ENCODE data around the gene RBM3. TPM values are rescaled to one million over a fixed set of nuclear protein-coding genes. Genes with fewer than 3 reads are reported as not detected.

The RBM3 gene
- total RNA-seq, 1 experiment from 2014 or later, result 248 TPM

DNA sequence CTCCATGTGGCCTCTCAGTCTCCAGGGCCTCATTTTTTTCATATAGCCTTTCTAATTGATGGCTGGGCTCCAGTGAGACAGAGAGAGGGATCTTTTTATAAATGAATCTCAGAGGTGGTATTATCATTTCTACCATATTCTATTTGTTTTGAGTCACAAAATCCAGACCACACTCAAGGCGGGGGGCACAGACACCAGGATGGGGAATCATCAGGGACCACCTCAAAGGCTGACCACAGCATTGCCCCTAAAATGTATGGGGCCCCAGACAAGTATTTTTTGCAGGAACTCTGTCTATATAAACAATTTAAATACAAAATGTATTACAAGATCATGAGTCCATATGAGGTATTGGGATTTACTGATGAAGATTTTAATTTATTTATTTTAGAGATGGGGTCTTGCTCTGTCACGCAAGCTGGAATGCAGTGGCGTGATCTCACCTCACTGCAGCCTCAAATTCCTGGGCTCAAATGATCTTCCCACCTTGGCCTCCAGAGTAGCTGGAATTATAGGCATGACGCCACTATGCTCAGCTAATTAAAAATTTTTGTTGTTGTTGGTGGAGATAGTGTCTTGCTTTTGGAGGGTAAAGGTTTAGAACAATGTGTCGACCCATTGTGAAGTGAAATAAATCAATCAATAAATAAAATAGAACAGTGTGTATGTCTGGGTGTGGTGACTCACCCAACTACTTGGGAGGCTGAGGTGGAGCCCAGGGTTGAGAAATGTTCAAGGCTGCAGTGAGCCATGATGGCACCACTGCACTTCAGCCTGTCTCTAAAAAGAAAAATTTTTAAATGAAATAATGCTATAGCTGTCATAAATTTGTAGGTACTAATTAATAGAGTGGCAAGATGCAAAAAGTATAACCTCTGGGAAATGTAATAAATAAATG, 52.4 kb downstream of the RBM3 start:
- CTCF ChIA-PET, result interaction anchor here (0.7 kb wide), 1 partner anchor 17 kb away, joined by 3 read pairs; no protein-coding TSS in a partner anchor
- BruUV-seq (replicated peaks), result no TSS peak
- Mint-ChIP-seq H3K4me1 (ENCODE audit: low read depth, unreplicated experiment) (no peaks in the 10 kb centered on the region), H3K36me3 (ENCODE audit: insufficient read depth, unreplicated experiment) (no peaks in the 10 kb centered on the region), H3K27me3 (ENCODE audit: unreplicated experiment) (no peaks in the 10 kb centered on the region), H3K4me3 (ENCODE audit: low read depth, unreplicated experiment) (no peak overlapping the region), H3K9me3 (ENCODE audit: low read depth, unreplicated experiment) (no peaks in the 10 kb centered on the region), H3K27ac (ENCODE audit: unreplicated experiment) (no peak overlapping the region)
- intact Hi-C loops (cut with micrococcal nuclease; ENCODE audit: unreplicated experiment), result no loop called here
- no peak for TF ChIP-seq CTCF (IDR thresholded peaks at IDR 0.05; ENCODE audit: unreplicated experiment)
- DNase-seq, result peak; percentile 14

Other genes with a start within 250 kb of the RBM3 start
- not detected in 2 replicates for gene SSX3, start 217.8 kb upstream of the RBM3 start, total RNA-seq (2022)
- not detected in 2 replicates for gene SSX4, start 190.9 kb upstream of the RBM3 start, total RNA-seq (2022)
- not detected in 2 replicates for gene SSX4B, start 162.5 kb upstream of the RBM3 start, total RNA-seq (2022)
- gene SLC38A5, start 104.2 kb upstream of the RBM3 start, total RNA-seq (2022), result 0.33 and 0.54 TPM in 2 replicates
- 64.9 and 75.2 TPM in 2 replicates for gene FTSJ1, start 98.3 kb upstream of the RBM3 start, total RNA-seq (2022)
- gene PORCN, start 65.5 kb upstream of the RBM3 start, total RNA-seq (2022), result 15.6 and 19.3 TPM in 2 replicates
- gene EBP, start 52.7 kb upstream of the RBM3 start, total RNA-seq (2022), result 159 and 186 TPM in 2 replicates
- gene TBC1D25, start 34.8 kb upstream of the RBM3 start, total RNA-seq (2022), result 18.2 and 19.4 TPM in 2 replicates
- 68.4 and 81.2 TPM in 2 replicates for gene WDR13, start 23.0 kb downstream of the RBM3 start, total RNA-seq (2022)
- gene WAS, start 109.3 kb downstream of the RBM3 start, total RNA-seq (2022), result 1.1 TPM in 1 of 2 replicates, not detected in the other
- 20.8 and 23.3 TPM in 2 replicates for gene SUV39H1, start 122.2 kb downstream of the RBM3 start, total RNA-seq (2022)
- not detected in 2 replicates for gene GLOD5, start 187.3 kb downstream of the RBM3 start, total RNA-seq (2022)
- not detected in 2 replicates for gene GATA1, start 212.1 kb downstream of the RBM3 start, total RNA-seq (2022)
- gene HDAC6, start 227.6 kb downstream of the RBM3 start, total RNA-seq (2022), result 68.1 and 78.7 TPM in 2 replicates